Measurements from ENCODE around the gene PRUNE2. TPM values are rescaled to one million over a fixed set of nuclear protein-coding genes. Genes with fewer than 3 reads are reported as not detected.

Gene PRUNE2
- total RNA-seq, 1 donor from 2014 or later: 6.7 TPM

DNA sequence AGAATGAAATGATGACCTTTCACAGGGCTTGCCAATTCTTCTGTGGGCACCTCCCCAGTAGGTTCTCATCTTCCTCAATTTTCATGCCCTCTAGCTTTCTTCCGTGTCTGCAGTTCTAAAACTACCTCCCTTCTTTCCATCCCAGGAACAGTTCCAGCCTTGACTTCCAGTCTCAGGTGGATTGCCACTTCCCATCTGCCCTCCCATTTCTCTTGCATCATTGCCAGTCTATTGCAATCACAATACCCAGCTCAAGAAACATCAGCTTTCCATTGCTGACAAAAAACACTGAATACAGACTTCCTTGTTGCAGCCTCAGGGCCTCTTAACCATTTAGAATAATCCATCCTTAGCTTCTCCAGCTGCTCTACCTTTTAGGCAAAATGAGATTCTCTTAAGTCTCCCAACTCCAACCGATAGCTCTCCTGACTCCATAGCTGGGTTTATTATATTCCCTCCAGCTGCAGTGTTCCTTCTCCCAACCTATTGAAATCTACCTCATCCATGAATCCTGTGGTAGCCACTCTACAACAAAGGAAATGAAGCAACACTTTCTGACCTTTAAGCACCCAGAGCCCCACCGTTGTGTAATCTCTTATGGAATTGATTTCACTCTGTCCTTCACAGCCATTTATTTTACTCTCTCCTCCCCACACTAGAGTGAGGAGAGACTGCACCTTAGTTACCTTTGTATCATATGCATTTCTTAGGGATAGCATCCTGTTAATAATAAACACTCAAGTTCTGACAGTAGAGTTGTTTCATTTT lies 217.3 kb downstream of the PRUNE2 start:
- Mint-ChIP-seq H3K4me1 (ENCODE audit: unreplicated experiment) (peaks cover 19% of the 10 kb centered on the region), H3K36me3 (ENCODE audit: low read depth, unreplicated experiment) (no peaks in the 10 kb centered on the region), H3K9me3 (ENCODE audit: unreplicated experiment) (no peaks in the 10 kb centered on the region), H3K27ac (ENCODE audit: unreplicated experiment) (no peak overlapping the region), H3K4me3 (ENCODE audit: unreplicated experiment) (no peak overlapping the region), H3K27me3 (ENCODE audit: unreplicated experiment) (peaks cover 1% of the 10 kb centered on the region)
- DNase-seq (ENCODE audit: low spot score): no peak
- TF ChIP-seq, protein P1, sequence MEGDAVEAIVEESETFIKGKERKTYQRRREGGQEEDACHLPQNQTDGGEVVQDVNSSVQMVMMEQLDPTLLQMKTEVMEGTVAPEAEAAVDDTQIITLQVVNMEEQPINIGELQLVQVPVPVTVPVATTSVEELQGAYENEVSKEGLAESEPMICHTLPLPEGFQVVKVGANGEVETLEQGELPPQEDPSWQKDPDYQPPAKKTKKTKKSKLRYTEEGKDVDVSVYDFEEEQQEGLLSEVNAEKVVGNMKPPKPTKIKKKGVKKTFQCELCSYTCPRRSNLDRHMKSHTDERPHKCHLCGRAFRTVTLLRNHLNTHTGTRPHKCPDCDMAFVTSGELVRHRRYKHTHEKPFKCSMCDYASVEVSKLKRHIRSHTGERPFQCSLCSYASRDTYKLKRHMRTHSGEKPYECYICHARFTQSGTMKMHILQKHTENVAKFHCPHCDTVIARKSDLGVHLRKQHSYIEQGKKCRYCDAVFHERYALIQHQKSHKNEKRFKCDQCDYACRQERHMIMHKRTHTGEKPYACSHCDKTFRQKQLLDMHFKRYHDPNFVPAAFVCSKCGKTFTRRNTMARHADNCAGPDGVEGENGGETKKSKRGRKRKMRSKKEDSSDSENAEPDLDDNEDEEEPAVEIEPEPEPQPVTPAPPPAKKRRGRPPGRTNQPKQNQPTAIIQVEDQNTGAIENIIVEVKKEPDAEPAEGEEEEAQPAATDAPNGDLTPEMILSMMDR (IDR thresholded peaks at IDR 0.05; ENCODE audit: unreplicated experiment): no peak

DNA sequence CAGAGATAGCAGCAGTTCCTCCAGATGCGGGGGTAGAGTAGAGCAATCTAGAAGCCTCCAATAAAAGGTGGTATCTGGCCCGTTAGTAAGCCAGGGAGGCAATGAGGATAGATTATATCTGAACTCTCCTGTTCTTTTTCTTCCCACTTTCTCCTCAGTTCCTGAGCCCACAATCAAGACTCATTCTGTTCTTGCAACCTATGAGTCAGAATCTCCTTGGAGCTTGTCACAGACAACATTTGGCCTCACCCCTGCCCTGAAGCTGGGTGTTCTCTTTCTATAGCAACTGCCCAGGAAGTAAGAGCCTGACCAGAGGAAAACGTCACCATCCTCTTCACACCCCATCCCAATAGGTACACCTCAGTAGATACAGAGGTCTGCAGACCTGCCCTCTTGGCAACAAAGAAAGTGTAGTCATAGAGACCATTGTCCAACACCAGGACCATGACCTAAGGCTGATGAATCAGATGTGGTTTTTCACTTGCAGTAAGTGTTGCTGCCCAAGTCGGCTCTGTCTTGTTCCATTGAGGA lies 218.0 kb downstream of the PRUNE2 start:
- Mint-ChIP-seq H3K4me3 (ENCODE audit: unreplicated experiment) (no peak overlapping the region), H3K27me3 (ENCODE audit: unreplicated experiment) (peaks cover 1% of the 10 kb centered on the region), H3K36me3 (ENCODE audit: low read depth, unreplicated experiment) (no peaks in the 10 kb centered on the region), H3K4me1 (ENCODE audit: unreplicated experiment) (peaks cover 19% of the 10 kb centered on the region), H3K27ac (ENCODE audit: unreplicated experiment) (no peak overlapping the region), H3K9me3 (ENCODE audit: unreplicated experiment) (no peaks in the 10 kb centered on the region)
- TF ChIP-seq, protein P1 (IDR thresholded peaks at IDR 0.05; ENCODE audit: unreplicated experiment): no peak
- no peak for DNase-seq (ENCODE audit: low spot score)

DNA sequence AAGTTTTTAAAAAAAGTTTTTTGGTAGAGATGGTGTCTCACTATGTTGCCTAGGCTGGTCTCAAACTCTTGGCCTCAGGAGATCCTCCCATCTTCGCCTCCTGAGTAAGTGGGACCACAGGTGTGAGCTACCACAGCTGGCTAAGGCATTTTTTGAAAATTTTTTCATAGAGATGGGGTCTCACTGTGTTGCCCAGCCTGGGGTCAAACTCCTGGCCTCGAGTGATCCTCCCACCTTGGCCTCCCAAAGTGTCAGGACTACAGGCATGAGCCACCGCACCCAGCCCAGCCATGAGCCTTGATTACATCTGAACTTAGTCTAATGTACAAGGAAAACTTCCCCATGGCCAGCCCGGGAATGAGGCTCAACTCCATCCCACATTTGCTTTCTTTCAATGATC lies 219.2 kb downstream of the PRUNE2 start:
- Mint-ChIP-seq H3K4me3 (ENCODE audit: unreplicated experiment) (no peak overlapping the region), H3K4me1 (ENCODE audit: unreplicated experiment) (peaks cover 14% of the 10 kb centered on the region), H3K9me3 (ENCODE audit: unreplicated experiment) (no peaks in the 10 kb centered on the region), H3K27ac (ENCODE audit: unreplicated experiment) (no peak overlapping the region), H3K27me3 (ENCODE audit: unreplicated experiment) (peaks cover 1% of the 10 kb centered on the region), H3K36me3 (ENCODE audit: low read depth, unreplicated experiment) (no peaks in the 10 kb centered on the region)
- DNase-seq (ENCODE audit: low spot score): no peak
- TF ChIP-seq, protein P1 (IDR thresholded peaks at IDR 0.05; ENCODE audit: unreplicated experiment): no peak

- peaks cover 10% of the 10 kb centered on the region for H3K4me1 Mint-ChIP-seq (ENCODE audit: unreplicated experiment)
- no peak for DNase-seq (ENCODE audit: low spot score)
- H3K9me3 Mint-ChIP-seq (ENCODE audit: unreplicated experiment): no peaks in the 10 kb centered on the region
- peaks cover 4% of the 10 kb centered on the region for H3K36me3 Mint-ChIP-seq (ENCODE audit: low read depth, unreplicated experiment)
- no peak overlapping the region for H3K4me3 Mint-ChIP-seq (ENCODE audit: unreplicated experiment)
- peaks cover 1% of the 10 kb centered on the region for H3K27me3 Mint-ChIP-seq (ENCODE audit: unreplicated experiment)
- TF ChIP-seq, protein P1 (IDR thresholded peaks at IDR 0.05; ENCODE audit: unreplicated experiment): no peak
- H3K27ac Mint-ChIP-seq (ENCODE audit: unreplicated experiment): no peak overlapping the region
These were observed 221.7 kb downstream of the PRUNE2 start for GRCh38 chr9:76684213-76684612.

GRCh38 chr9:76681556-76681955 lies 224.4 kb downstream of the PRUNE2 start:
- Mint-ChIP-seq H3K27ac (ENCODE audit: unreplicated experiment) (no peak overlapping the region), H3K27me3 (ENCODE audit: unreplicated experiment) (peaks cover 1% of the 10 kb centered on the region), H3K4me1 (ENCODE audit: unreplicated experiment) (peaks cover 10% of the 10 kb centered on the region), H3K9me3 (ENCODE audit: unreplicated experiment) (no peaks in the 10 kb centered on the region), H3K4me3 (ENCODE audit: unreplicated experiment) (no peak overlapping the region), H3K36me3 (ENCODE audit: low read depth, unreplicated experiment) (peaks cover 4% of the 10 kb centered on the region)
- TF ChIP-seq, protein P1 (IDR thresholded peaks at IDR 0.05; ENCODE audit: unreplicated experiment): no peak
- no peak for DNase-seq (ENCODE audit: low spot score)
